SU-DHL-6 (cell line): Measurements from ENCODE around the gene PTPRN2.

ENCODE experiments used
- H2AFZ ChIP-seq: fragments of 200-600 bp; sonication (generic); 2 replicates; pipeline ENCODE4 v1.6.1; 2014; ENCODE audit warnings: low read depth, mild to moderate bottlenecking, moderate library complexity, mixed read lengths, antibody characterized with exemption, low read length; ENCODE audit not compliant: severe bottlenecking
- H3F3A ChIP-seq: fragments of 200-600 bp; shearing (Covaris generic); 2 replicates; pipeline ENCODE4 v1.6.0; 2016; ENCODE audit warnings: antibody characterized with exemption, mild to moderate bottlenecking; ENCODE audit not compliant: insufficient read depth
- H3K27ac ChIP-seq: fragments of 200-600 bp; sonication (generic); 2 replicates; pipeline ENCODE4 v1.5.1; 2016; ENCODE audit warnings: low read depth, mild to moderate bottlenecking, low read length, moderate library complexity, mixed read lengths
- H3K27me3 ChIP-seq: fragments of 200-600 bp; sonication (generic), shearing (Covaris generic); 2 replicates; pipeline ENCODE4 v1.6.0; 2014; ENCODE audit warnings: mild to moderate bottlenecking, low read length
- H3K36me3 ChIP-seq: fragments of 200-600 bp; sonication (generic); 2 replicates; pipeline ENCODE4 v1.6.1; 2014; ENCODE audit warnings: mild to moderate bottlenecking, low read length, mixed read lengths
- H3K4me2 ChIP-seq: fragments of 300-600, 200-600 bp; shearing (Covaris generic), sonication (generic); 2 replicates; pipeline ENCODE4 v1.6.0; 2014; ENCODE audit warnings: low read length, low read depth, mild to moderate bottlenecking; ENCODE audit not compliant: poor library complexity, severe bottlenecking
- H3K4me3 ChIP-seq: fragments of 200-600 bp; sonication (generic); 2 replicates; pipeline ENCODE4 v1.5.1; 2014; ENCODE audit warnings: antibody characterized with exemption, low read length, mild to moderate bottlenecking, mixed read lengths; ENCODE audit not compliant: insufficient read depth, poor library complexity, severe bottlenecking
- H3K79me2 ChIP-seq: fragments of 200-600 bp; sonication (generic); 2 replicates; pipeline ENCODE4 v1.6.1; 2014; ENCODE audit warnings: mild to moderate bottlenecking, low read length, moderate library complexity; ENCODE audit not compliant: insufficient read depth
- H3K9ac ChIP-seq: fragments of 200-600 bp; sonication (generic); 2 replicates; pipeline ENCODE4 v1.7.0; 2014; ENCODE audit warnings: mild to moderate bottlenecking, low read length
- H3K9me2 ChIP-seq: fragments of 200-600 bp; sonication (generic); replicated peaks from 2 replicates; pipeline ENCODE4 v1.6.1; 2014; ENCODE audit warnings: low read length; ENCODE audit not compliant: insufficient read depth
- H3K9me3 ChIP-seq: fragments of 200-600 bp; sonication (generic); 2 replicates; pipeline ENCODE4 v1.6.1; 2014; ENCODE audit warnings: low read length, mixed read lengths; ENCODE audit not compliant: insufficient read depth
- H4K20me1 ChIP-seq: fragments of 200-600 bp; sonication (generic); 2 replicates; pipeline ENCODE4 v1.6.1; 2014; ENCODE audit warnings: low read depth, mild to moderate bottlenecking, antibody characterized with exemption, low read length, moderate library complexity, mixed read lengths
- CTCF ChIP-seq: fragments of 200-600 bp; sonication (generic); IDR thresholded peaks from one replicate; pipeline ENCODE4 v1.5.1; 2017; ENCODE audit warnings: antibody characterized with exemption, mild to moderate bottlenecking, low read length, moderate library complexity; ENCODE audit not compliant: insufficient read depth, poor library complexity, severe bottlenecking
- EZH2phosphoT487 ChIP-seq: fragments of 200-600 bp; sonication (generic), shearing (Covaris generic); conservative IDR thresholded peaks from 2 replicates; pipeline ENCODE4 v1.6.1; 2018; ENCODE audit warnings: mild to moderate bottlenecking, antibody characterized with exemption, low read length, moderate library complexity, mixed read lengths

PTPRN2 gene

DNA sequence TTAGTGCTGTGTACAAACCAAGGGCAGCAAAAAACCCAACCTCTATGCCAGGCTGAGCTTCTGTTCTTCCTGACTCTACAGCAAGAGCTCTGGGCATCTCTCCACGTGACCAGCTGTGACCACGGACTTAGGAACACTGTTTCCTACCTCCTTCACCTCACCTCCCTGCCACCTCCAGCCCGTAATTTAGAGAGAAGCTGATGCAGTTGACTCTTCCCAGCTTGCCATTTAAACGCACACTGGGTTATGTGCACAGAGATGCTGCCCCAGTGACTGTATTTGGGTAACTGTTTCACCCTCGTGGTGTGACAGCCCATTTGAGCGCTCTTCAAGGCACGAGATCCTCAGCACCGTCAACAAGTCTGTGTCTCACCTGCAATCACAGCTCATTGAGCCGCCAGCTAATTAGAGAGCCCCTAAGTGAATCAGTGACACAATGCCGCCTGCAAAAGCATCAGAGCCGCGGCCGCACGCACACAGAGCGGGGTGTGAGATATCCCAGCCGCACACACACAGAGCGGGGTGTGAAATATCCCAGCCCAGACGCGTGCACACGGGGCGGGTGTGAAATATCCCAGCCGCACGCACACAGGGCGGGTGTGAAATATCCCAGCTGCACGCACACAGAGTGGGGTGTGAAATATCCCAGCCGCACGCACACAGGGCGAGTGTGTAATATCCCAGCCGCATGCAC is 319.7 kb downstream of the PTPRN2 start:
- Histone ChIP-seq H2AFZ (no peak overlapping the region), H3K36me3 (no peaks in the 10 kb centered on the region), H3K4me2 (no peak overlapping the region), H3K27ac (no peak overlapping the region), H3K9ac (no peak overlapping the region), H4K20me1 (no peaks in the 10 kb centered on the region), H3F3A (no peaks in the 10 kb centered on the region), H3K27me3 (no peaks in the 10 kb centered on the region), H3K79me2 (no peaks in the 10 kb centered on the region), H3K9me2 (no peaks in the 10 kb centered on the region), H3K9me3 (no peaks in the 10 kb centered on the region), H3K4me3 (no peak overlapping the region)
- TF ChIP-seq CTCF: no peak
- TF ChIP-seq EZH2phosphoT487: no peak

DNA sequence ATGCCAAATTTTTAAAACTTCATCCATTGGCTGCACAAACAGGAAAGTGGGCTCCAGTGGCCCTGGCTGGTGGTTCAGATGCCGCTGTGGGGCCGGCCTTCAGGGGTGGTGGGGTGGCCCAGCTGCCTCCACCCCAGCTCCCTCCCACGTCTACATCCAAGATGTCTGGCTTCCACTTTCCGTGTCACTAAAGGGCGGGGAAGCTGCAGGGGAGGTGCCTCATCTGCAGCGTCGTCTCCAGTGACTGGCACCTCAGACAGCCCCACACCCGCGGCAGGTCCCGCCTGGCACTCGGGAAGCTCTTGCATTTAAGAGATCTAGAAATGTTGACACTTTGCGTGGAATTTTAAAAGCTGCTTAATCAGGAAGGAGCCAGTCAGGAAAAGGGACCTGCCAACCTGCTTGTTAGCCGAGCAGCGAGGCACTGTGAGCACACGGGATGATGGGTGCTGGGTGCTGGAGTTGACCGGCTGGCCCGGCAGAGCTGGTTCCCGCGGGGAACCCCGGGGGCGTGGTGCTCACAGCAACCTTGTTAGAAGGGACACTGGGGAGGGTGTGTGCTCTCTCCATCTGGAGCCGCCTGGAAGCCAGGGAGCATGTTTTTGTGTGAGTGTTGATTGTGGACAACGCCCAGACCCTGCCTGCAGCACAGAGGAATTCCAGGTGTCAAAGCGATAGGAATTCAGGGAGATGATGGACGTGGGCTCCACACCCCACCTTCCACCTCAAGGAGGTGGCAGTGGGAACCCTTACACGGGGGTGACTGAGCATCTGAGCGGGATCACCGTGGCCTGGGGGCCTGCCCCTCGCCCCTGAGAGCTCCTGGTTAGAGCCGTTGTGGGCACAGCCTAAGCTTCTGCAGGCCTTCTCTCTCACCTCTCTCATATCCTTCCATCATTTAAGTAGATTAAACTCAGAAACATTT is 320.5 kb downstream of the PTPRN2 start:
- Histone ChIP-seq H3K9me3 (peaks cover 3% of the 10 kb centered on the region; the same call in 1 of the 2 replicates), H3K36me3 (no peaks in the 10 kb centered on the region), H4K20me1 (no peaks in the 10 kb centered on the region), H3K27me3 (no peaks in the 10 kb centered on the region), H3K9ac (no peak overlapping the region), H3F3A (no peaks in the 10 kb centered on the region), H3K79me2 (no peaks in the 10 kb centered on the region), H3K4me3 (no peak overlapping the region), H3K27ac (no peak overlapping the region), H2AFZ (no peak overlapping the region), H3K4me2 (no peak overlapping the region), H3K9me2 (no peaks in the 10 kb centered on the region)
- TF ChIP-seq CTCF: no peak
- no peak for TF ChIP-seq EZH2phosphoT487

DNA sequence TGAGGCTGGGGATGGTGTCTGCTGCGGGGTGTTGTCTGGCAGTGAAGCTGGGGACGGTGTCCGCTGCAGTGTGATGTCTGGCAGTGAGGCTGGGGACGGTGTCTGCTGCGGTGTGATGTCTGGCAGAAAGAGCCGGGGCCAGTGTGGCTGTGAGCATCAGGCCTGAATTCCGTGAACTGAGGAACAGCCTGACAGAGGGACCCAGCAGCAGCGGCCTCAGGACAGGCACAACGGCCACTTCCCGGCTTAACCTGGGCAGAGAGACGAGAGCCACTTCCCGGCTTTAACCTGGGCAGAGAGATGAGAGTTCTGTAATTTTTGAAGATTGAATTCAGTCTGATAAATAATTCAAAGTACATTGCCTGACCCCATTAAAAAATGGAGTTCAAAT is 321.2 kb downstream of the PTPRN2 start:
- Histone ChIP-seq H3K27me3 (no peaks in the 10 kb centered on the region), H3K9me2 (no peaks in the 10 kb centered on the region), H3K9me3 (peaks cover 3% of the 10 kb centered on the region; the same call in 1 of the 2 replicates), H3F3A (no peaks in the 10 kb centered on the region), H3K4me3 (no peak overlapping the region), H3K79me2 (no peaks in the 10 kb centered on the region), H3K4me2 (no peak overlapping the region), H3K9ac (no peak overlapping the region), H3K27ac (no peak overlapping the region), H4K20me1 (no peaks in the 10 kb centered on the region), H3K36me3 (no peaks in the 10 kb centered on the region), H2AFZ (no peak overlapping the region)
- TF ChIP-seq EZH2phosphoT487 (no peak), CTCF (no peak)
